Gastrocnemius medialis (tissue), 4 donors: ENCODE results near the gene CCDC184. TPM values are rescaled to one million over a fixed set of nuclear protein-coding genes. Genes with fewer than 3 reads are reported as not detected.

Experiments used
- ATAC-seq, 2 donors: fragments of 150-250 bp; one replicate each; pipeline ENCODE4 v1.9.1; 2016
- DNase-seq, 2 donors: peaks; one replicate each; pipeline ENCODE4 v3.0.0-alpha.2; 2019
- H3K27ac ChIP-seq, 4 donors: fragments of 200-600 bp; sonication (generic); 1 replicate in 1 of 4; 2 replicates in 3 of 4; pipeline ENCODE4 v1.5.1; 2016 to 2018; ENCODE audit warnings: mild to moderate bottlenecking in 2 of 4, moderate library complexity in 1 of 4
- H3K27me3 ChIP-seq, 3 donors: fragments of 200-600 bp; sonication (generic) in 2 of 3; 1 replicate in 1 of 3; 2 replicates in 2 of 3; pipeline versions ENCODE4 v1.5.1 to v1.6.0; 2016 to 2019; ENCODE audit warnings: mild to moderate bottlenecking in 1 of 3, moderate library complexity in 1 of 3
- H3K36me3 ChIP-seq, 2 donors: fragments of 200-600 bp; sonication (generic) in 1 of 2; one replicate each; pipeline ENCODE4 v1.5.1; 2017 to 2018
- H3K4me1 ChIP-seq, 2 donors: fragments of 200-600 bp; sonication (generic) in 1 of 2; one replicate each; pipeline ENCODE4 v1.5.1; 2016 to 2017; ENCODE audit warnings: mild to moderate bottlenecking in 2 of 2
- H3K4me3 ChIP-seq, 4 donors: fragments of 200-600 bp; sonication (generic) in 3 of 4; 1 replicate in 1 of 4; 2 replicates in 3 of 4; pipeline ENCODE4 v1.5.1; 2016 to 2019; ENCODE audit warnings: mild to moderate bottlenecking in 2 of 4
- H3K9me3 ChIP-seq, 3 donors: fragments of 200-600 bp; sonication (generic) in 2 of 3; 1 replicate in 1 of 3; 2 replicates in 2 of 3; pipeline ENCODE4 v1.5.1; 2016 to 2019
- POLR2A ChIP-seq, 2 donors: fragments of 450-650 bp; IDR thresholded peaks; one replicate each; pipeline ENCODE4 v1.6.1; 2017; ENCODE audit warnings: antibody characterized with exemption in 2 of 2, mild to moderate bottlenecking in 2 of 2, moderate library complexity in 2 of 2
- in situ Hi-C, 4 donors: fragments of 200-750 bp; cut with MboI; loops; one replicate each; pipeline versions ENCODE4 v1.15.0 to v1.8.0; 2017; ENCODE audit warnings: low sequenced_read_pairs in 4 of 4
- intact Hi-C: fragments of 100-400 bp; cut with DNase I; formaldehyde crosslinking; loops from one replicate; pipeline ENCODE4 v1.15.1; 2023; ENCODE audit warnings: low total_unique reads
- total RNA-seq, 4 donors: library from RNA; depleted of rRNA; stranded (reverse); fragments of >200 nt; gene quantifications; one replicate each; pipeline versions ENCODE4 v1.1.0 to v1.2.3, GENCODE V29; 2016
- TF ChIP-seq, protein P1 (sequence below), 5 experiments: fragments of 450-650 bp in 3 of 5; fragments of 200-600 bp in 2 of 5; sonication (generic) in 2 of 5; IDR thresholded peaks in 4 of 5; conservative IDR thresholded peaks in 1 of 5; 1 replicate in 4 of 5; 2 replicates in 1 of 5; pipeline ENCODE4 v1.5.1; 2016 to 2019; ENCODE audit warnings: antibody characterized with exemption in 5 of 5, mild to moderate bottlenecking in 3 of 5, moderate library complexity in 3 of 5

The CCDC184 gene
- total RNA-seq, 4 donors from 2014 or later = 0.38 to 2.0 (median 1.1) TPM

DNA sequence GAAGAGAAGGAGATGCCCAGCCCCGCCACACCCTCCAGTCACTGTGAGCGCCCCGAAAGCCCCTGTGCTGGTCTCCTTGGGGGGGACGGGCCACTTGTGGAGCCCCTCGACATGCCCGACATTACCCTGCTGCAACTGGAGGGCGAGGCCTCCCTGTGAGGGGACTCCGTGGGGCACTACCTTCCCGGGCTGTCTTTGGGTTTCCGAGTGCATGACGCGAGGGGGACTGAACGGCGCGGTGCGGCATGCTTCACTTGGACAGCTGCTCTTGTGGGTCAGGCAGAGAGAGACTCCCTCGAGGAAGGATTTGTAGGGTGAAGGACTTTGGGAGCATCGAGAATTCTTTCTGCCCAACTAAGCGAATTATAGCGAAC lies 1.1 kb downstream of the CCDC184 start:
- Histone ChIP-seq H3K4me3 (peak overlapping the region; percentile 58 to 62 (median 60)), H3K9me3 (no peaks in the 10 kb centered on the region), H3K27me3 (peaks cover 44 to 59% (median 57%) of the 10 kb centered on the region in 3 donors), H3K27ac (peak overlapping the region in 3 of 4 donors; percentile 24 to 56 (median 52)), H3K36me3 (no peaks in the 10 kb centered on the region), H3K4me1 (peaks cover 13 to 18% of the 10 kb centered on the region in 2 donors)
- intact Hi-C loops (loop anchor here (5.0 kb wide), 1 partner anchor 217 kb away; no protein-coding TSS in a partner anchor), in situ Hi-C loops (loop anchor here in 3 of 4 donors (25.0 kb wide), 1 partner anchor 222 kb away; the partner anchor contains the start of gene TMEM106C (in 3 of the 3))
- DNase-seq (no peak), ATAC-seq (no peak)
- TF ChIP-seq POLR2A (IDR thresholded peaks at IDR 0.05) = no peak
- TF ChIP-seq, protein P1, sequence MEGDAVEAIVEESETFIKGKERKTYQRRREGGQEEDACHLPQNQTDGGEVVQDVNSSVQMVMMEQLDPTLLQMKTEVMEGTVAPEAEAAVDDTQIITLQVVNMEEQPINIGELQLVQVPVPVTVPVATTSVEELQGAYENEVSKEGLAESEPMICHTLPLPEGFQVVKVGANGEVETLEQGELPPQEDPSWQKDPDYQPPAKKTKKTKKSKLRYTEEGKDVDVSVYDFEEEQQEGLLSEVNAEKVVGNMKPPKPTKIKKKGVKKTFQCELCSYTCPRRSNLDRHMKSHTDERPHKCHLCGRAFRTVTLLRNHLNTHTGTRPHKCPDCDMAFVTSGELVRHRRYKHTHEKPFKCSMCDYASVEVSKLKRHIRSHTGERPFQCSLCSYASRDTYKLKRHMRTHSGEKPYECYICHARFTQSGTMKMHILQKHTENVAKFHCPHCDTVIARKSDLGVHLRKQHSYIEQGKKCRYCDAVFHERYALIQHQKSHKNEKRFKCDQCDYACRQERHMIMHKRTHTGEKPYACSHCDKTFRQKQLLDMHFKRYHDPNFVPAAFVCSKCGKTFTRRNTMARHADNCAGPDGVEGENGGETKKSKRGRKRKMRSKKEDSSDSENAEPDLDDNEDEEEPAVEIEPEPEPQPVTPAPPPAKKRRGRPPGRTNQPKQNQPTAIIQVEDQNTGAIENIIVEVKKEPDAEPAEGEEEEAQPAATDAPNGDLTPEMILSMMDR (IDR thresholded peaks at IDR 0.05 in 4 of 5, conservative IDR thresholded peaks at IDR 0.05 in 1 of 5) = no peak

DNA sequence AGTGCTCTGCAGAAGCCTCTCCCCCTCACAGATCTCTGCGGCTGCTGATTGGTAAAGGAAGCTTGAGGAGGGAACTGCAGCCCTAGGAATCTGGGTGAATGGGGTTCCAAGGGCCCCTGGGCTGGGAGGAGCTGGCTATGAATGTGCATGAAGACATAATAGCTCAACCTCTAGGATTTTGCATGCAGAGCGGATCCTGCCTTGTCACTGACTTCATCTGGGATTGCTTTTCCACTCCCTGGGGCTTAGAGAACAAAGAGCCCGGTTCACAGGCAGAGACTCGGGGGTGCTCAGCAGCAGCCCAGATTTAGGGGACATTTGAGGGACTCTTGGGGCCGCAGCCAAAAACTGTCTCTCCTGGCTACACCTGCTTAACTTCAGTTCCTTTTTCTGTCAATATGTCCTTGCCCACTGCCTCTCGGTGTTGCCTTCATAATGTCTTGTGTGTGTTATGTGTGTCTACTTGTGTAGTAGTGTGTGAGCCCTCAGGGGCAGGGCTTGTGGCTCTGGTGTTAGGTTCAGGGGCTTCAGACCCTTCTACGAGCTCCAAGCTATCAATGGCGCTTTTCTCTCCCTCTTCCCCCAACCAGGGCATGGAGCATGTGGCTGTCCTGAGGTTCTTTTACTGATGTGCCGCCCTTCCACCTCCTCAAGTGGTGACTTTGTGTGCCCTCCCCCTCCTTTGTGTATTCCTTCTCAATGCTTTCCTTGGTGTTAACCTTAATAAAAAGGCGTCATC lies 1.9 kb downstream of the CCDC184 start:
- DNase-seq = no peak
- in situ Hi-C loops = loop anchor here in 3 of 4 donors (25.0 kb wide), 1 partner anchor 223 kb away; the partner anchor contains the start of gene TMEM106C (in 3 of the 3)
- no peak overlapping the region for H3K27ac ChIP-seq
- no peak for ATAC-seq
- H3K27me3 ChIP-seq = peaks cover 43 to 55% (median 53%) of the 10 kb centered on the region in 3 donors
- intact Hi-C loops = loop anchor here (5.0 kb wide), 2 partner anchors 103 to 432 kb away; no protein-coding TSS in a partner anchor
- H3K36me3 ChIP-seq = no peaks in the 10 kb centered on the region
- peak overlapping the region in 2 of 4 donors; percentile 9 to 62 for H3K4me3 ChIP-seq
- no peaks in the 10 kb centered on the region for H3K9me3 ChIP-seq
- TF ChIP-seq, protein P1 (IDR thresholded peaks at IDR 0.05 in 4 of 5, conservative IDR thresholded peaks at IDR 0.05 in 1 of 5) = no peak
- no peak for TF ChIP-seq POLR2A (IDR thresholded peaks at IDR 0.05)
- H3K4me1 ChIP-seq = peaks cover 13 to 18% of the 10 kb centered on the region in 2 donors

DNA sequence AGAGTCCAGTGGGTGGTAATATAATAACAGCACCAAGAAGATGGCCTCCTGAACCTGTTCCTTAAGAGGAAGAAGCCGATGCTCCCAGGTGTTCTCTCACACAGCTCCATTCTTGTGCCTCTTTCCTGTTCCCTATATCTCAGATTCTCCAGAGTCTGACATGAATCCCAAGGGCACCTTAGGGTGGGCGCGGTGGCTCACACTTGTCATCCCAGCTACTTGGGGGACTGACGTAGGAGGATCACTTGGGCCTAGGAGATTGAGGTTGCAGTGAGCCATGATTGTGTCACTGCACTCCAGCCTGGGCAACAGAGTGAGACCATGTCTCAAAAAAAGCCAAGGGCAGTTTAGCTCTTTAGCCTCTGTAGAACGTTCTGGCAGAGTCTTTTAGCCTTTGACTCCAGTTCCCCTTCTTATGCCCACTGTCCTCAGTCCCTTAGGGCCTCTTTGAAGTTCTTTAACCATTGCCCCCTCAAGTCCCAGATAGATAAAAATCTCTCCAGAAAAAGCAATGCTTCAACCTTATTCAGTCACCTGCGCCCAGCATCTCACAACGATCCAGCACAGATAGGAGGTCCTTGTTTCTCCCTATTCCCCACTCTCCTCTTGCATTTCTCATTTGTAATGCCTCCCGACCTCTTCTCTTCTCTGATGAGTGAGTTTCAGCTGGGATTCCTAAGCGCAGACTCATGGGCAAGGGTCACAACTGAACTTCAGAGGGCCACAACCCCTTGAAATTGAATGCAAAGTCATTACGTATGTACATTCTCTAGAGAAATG lies 4.7 kb downstream of the CCDC184 start:
- H3K27ac ChIP-seq = no peak overlapping the region
- H3K4me3 ChIP-seq = no peak overlapping the region
- H3K27me3 ChIP-seq = peaks cover 15 to 27% (median 26%) of the 10 kb centered on the region in 3 donors
- intact Hi-C loops = loop anchor here (5.0 kb wide), 2 partner anchors 106 to 429 kb away; no protein-coding TSS in a partner anchor
- TF ChIP-seq POLR2A (IDR thresholded peaks at IDR 0.05) = no peak
- TF ChIP-seq, protein P1 (IDR thresholded peaks at IDR 0.05 in 4 of 5, conservative IDR thresholded peaks at IDR 0.05 in 1 of 5) = no peak
- no peak for DNase-seq
- H3K36me3 ChIP-seq = no peaks in the 10 kb centered on the region
- H3K4me1 ChIP-seq = peaks cover 3 to 10% of the 10 kb centered on the region in 2 donors
- in situ Hi-C loops = loop anchor here in 3 of 4 donors (25.0 kb wide), 1 partner anchor 226 kb away; the partner anchor contains the start of gene TMEM106C (in 3 of the 3)
- H3K9me3 ChIP-seq = no peaks in the 10 kb centered on the region
- ATAC-seq = no peak

DNA sequence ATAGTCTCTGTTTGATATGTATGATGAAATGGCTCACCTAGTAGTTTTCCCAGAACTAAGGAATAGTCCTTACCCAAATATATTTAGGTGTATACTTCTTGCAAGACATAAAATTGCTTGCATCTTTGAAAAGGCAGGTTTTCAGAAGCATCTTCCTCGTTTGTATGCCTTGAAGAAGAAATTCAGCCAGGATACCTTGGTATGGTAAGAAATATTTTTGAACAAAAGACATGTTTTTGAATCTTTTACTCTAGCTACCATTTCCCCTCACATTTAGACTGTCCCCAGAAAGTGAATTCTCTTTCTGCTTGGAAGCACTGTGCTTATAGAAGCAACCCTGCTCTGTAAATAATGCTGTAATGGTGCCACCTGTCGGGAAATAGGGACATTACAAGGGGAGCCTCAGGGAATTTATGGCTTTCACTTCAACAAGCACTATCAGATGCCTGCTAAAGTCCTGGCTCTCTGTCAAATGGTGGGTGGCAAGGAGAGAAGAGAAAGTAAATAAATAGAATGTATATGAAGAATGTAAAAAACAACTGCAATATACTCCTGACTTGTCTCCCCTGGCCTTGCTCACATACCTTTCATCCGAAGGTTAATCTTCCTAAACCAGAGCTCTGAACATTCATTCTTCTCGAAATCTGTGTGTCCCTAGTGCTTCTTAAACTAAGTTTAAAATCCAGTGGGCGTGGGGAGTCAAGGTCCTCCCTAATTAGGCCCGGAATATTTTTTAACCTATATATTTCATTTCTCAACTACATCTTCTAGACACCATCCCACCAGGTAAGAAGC lies 6.1 kb downstream of the CCDC184 start:
- DNase-seq = peak in 1 of 2 donors; percentile 54
- intact Hi-C loops (loop anchor here (5.0 to 10.0 kb wide), 5 partner anchors 107 to 625 kb away; partner anchors contain the start of genes CACNB3 and VDR), in situ Hi-C loops (loop anchor here in 3 of 4 donors (25.0 kb wide), 1 partner anchor 227 kb away; the partner anchor contains the start of gene TMEM106C (in 3 of the 3))
- TF ChIP-seq, protein P1 (IDR thresholded peaks at IDR 0.05 in 4 of 5, conservative IDR thresholded peaks at IDR 0.05 in 1 of 5) = peak; percentile 70 to 88 (median 79)
- TF ChIP-seq POLR2A (IDR thresholded peaks at IDR 0.05) = no peak
- H3K27me3 ChIP-seq = peaks cover under 1 to 13% (median 12%) of the 10 kb centered on the region in 3 donors
- H3K4me1 ChIP-seq = no peaks in the 10 kb centered on the region
- ATAC-seq = peak; percentile 64 to 82
- no peaks in the 10 kb centered on the region for H3K9me3 ChIP-seq
- no peak overlapping the region for H3K27ac ChIP-seq
- no peaks in the 10 kb centered on the region for H3K36me3 ChIP-seq
- no peak overlapping the region for H3K4me3 ChIP-seq
